Measurements from ENCODE around the gene CCDC142.
"Not testable (repeated sequence)": the region's sequence is repeated elsewhere in the genome, so short reads cannot be mapped to it uniquely, and the experiment has no call there.

CCDC142 gene

GRCh38 chr2:74442483-74443297 is 40.1 kb downstream of the CCDC142 start:
- not testable (repeated sequence) for DNase-seq (ENCODE audit: low read depth in 2 of 2, low spot score in 1 of 2)

GRCh38 chr2:74441690-74442482 is 40.9 kb downstream of the CCDC142 start, which contains the start of gene RTKN:
RTKN (minus strand) TSS chr2:74441937; CDS start chr2:74441816, 121 bp downstream.
- no peak for DNase-seq (ENCODE audit: low read depth in 2 of 2, low spot score in 1 of 2)

GRCh38 chr2:74441170-74441689 is 41.6 kb downstream of the CCDC142 start:
- DNase-seq (ENCODE audit: low read depth in 2 of 2, low spot score in 1 of 2) = no peak

- no peak for DNase-seq (ENCODE audit: low read depth in 2 of 2, low spot score in 1 of 2)
Observed at GRCh38 chr2:74440378-74441169, 42.2 kb downstream of the CCDC142 start.

GRCh38 chr2:74439803-74440377 is 42.9 kb downstream of the CCDC142 start:
- DNase-seq (ENCODE audit: low read depth in 2 of 2, low spot score in 1 of 2) = no peak

- DNase-seq (ENCODE audit: low read depth in 2 of 2, low spot score in 1 of 2) = no peak
Observed at GRCh38 chr2:74439373-74439772, 43.4 kb downstream of the CCDC142 start.

GRCh38 chr2:74438248-74438647 is 44.5 kb downstream of the CCDC142 start:
- DNase-seq (ENCODE audit: low read depth in 2 of 2, low spot score in 1 of 2) = no peak

- no peak for DNase-seq (ENCODE audit: low read depth in 2 of 2, low spot score in 1 of 2)
Observed at GRCh38 chr2:74436848-74437695, 45.7 kb downstream of the CCDC142 start.

- no peak for DNase-seq (ENCODE audit: low read depth in 2 of 2, low spot score in 1 of 2)
Observed at GRCh38 chr2:74436111-74436805, 46.5 kb downstream of the CCDC142 start.

- DNase-seq (ENCODE audit: low read depth in 2 of 2, low spot score in 1 of 2) = no peak
Observed at GRCh38 chr2:74430502-74430901, 52.3 kb downstream of the CCDC142 start.

GRCh38 chr2:74429487-74430451 is 53.0 kb downstream of the CCDC142 start:
- DNase-seq (ENCODE audit: low read depth in 2 of 2, low spot score in 1 of 2) = no peak

- DNase-seq (ENCODE audit: low read depth in 2 of 2, low spot score in 1 of 2) = no peak
Observed at GRCh38 chr2:74428675-74429074, 54.1 kb downstream of the CCDC142 start.

- no peak for DNase-seq (ENCODE audit: low read depth in 2 of 2, low spot score in 1 of 2)
Observed at GRCh38 chr2:74427551-74427950, 55.2 kb downstream of the CCDC142 start.

- no peak for DNase-seq (ENCODE audit: low read depth in 2 of 2, low spot score in 1 of 2)
Observed at GRCh38 chr2:74426181-74426758, 56.5 kb downstream of the CCDC142 start.

GRCh38 chr2:74425523-74425922 is 57.3 kb downstream of the CCDC142 start:
- no peak for DNase-seq (ENCODE audit: low read depth in 2 of 2, low spot score in 1 of 2)

GRCh38 chr2:74424995-74425406 is 57.8 kb downstream of the CCDC142 start:
- no peak for DNase-seq (ENCODE audit: low read depth in 2 of 2, low spot score in 1 of 2)

GRCh38 chr2:74424139-74424992 is 58.4 kb downstream of the CCDC142 start:
- no peak for DNase-seq (ENCODE audit: low read depth in 2 of 2, low spot score in 1 of 2)
